ENCODE data around the gene FXR1.

DNA sequence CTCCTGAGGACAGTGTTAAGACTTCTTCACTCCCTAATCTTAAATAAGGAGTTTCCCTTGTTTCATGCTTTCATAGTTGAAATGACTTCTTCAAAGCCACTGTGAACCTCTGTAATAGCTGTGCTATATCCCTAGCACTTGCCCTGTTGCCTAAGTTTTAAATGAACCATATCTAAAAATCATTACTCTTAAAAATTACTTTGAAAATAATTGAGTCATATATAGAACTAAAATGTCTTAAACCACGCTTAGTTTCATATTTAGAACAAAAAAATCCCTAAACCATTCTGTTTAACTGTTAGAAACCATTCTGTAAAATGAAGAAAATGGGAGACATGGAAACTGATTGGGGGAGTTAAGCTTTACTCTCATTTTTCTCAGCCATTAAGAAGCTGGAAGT, 47.2 kb downstream of the FXR1 start:
- TF ChIP-seq, protein P1, sequence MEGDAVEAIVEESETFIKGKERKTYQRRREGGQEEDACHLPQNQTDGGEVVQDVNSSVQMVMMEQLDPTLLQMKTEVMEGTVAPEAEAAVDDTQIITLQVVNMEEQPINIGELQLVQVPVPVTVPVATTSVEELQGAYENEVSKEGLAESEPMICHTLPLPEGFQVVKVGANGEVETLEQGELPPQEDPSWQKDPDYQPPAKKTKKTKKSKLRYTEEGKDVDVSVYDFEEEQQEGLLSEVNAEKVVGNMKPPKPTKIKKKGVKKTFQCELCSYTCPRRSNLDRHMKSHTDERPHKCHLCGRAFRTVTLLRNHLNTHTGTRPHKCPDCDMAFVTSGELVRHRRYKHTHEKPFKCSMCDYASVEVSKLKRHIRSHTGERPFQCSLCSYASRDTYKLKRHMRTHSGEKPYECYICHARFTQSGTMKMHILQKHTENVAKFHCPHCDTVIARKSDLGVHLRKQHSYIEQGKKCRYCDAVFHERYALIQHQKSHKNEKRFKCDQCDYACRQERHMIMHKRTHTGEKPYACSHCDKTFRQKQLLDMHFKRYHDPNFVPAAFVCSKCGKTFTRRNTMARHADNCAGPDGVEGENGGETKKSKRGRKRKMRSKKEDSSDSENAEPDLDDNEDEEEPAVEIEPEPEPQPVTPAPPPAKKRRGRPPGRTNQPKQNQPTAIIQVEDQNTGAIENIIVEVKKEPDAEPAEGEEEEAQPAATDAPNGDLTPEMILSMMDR (IDR thresholded peaks at IDR 0.05), result no peak
- TF ChIP-seq JAZF1 (CRISPR knock-in tag; IDR thresholded peaks at IDR 0.05) (no peak), HMGA2 (CRISPR knock-in tag; IDR thresholded peaks at IDR 0.05) (no peak), TP53 (CRISPR knock-in tag; IDR thresholded peaks at IDR 0.05) (no peak), NFATC4 (CRISPR knock-in tag; IDR thresholded peaks at IDR 0.05) (no peak), CBFB (CRISPR knock-in tag; IDR thresholded peaks at IDR 0.05; ENCODE audit: low read depth) (no peak), RELA (CRISPR knock-in tag; IDR thresholded peaks at IDR 0.05; ENCODE audit: borderline replicate concordance) (no peak)
- TF ChIP-seq, protein P2, sequence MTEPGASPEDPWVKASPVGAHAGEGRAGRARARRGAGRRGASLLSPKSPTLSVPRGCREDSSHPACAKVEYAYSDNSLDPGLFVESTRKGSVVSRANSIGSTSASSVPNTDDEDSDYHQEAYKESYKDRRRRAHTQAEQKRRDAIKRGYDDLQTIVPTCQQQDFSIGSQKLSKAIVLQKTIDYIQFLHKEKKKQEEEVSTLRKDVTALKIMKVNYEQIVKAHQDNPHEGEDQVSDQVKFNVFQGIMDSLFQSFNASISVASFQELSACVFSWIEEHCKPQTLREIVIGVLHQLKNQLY (CRISPR knock-in tag; IDR thresholded peaks at IDR 0.05), result no peak
- TF ChIP-seq, protein P3, sequence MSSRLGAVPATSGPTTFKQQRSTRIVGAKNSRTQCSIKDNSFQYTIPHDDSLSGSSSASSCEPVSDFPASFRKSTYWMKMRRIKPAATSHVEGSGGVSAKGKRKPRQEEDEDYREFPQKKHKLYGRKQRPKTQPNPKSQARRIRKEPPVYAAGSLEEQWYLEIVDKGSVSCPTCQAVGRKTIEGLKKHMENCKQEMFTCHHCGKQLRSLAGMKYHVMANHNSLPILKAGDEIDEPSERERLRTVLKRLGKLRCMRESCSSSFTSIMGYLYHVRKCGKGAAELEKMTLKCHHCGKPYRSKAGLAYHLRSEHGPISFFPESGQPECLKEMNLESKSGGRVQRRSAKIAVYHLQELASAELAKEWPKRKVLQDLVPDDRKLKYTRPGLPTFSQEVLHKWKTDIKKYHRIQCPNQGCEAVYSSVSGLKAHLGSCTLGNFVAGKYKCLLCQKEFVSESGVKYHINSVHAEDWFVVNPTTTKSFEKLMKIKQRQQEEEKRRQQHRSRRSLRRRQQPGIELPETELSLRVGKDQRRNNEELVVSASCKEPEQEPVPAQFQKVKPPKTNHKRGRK (CRISPR knock-in tag; IDR thresholded peaks at IDR 0.05; ENCODE audit: borderline replicate concordance), result no peak
- TF ChIP-seq, protein P4, sequence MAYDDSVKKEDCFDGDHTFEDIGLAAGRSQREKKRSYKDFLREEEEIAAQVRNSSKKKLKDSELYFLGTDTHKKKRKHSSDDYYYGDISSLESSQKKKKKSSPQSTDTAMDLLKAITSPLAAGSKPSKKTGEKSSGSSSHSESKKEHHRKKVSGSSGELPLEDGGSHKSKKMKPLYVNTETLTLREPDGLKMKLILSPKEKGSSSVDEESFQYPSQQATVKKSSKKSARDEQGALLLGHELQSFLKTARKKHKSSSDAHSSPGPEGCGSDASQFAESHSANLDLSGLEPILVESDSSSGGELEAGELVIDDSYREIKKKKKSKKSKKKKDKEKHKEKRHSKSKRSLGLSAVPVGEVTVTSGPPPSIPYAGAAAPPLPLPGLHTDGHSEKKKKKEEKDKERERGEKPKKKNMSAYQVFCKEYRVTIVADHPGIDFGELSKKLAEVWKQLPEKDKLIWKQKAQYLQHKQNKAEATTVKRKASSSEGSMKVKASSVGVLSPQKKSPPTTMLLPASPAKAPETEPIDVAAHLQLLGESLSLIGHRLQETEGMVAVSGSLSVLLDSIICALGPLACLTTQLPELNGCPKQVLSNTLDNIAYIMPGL (CRISPR knock-in tag; IDR thresholded peaks at IDR 0.05), result no peak
- TF ChIP-seq, protein P5, sequence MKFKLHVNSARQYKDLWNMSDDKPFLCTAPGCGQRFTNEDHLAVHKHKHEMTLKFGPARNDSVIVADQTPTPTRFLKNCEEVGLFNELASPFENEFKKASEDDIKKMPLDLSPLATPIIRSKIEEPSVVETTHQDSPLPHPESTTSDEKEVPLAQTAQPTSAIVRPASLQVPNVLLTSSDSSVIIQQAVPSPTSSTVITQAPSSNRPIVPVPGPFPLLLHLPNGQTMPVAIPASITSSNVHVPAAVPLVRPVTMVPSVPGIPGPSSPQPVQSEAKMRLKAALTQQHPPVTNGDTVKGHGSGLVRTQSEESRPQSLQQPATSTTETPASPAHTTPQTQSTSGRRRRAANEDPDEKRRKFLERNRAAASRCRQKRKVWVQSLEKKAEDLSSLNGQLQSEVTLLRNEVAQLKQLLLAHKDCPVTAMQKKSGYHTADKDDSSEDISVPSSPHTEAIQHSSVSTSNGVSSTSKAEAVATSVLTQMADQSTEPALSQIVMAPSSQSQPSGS (CRISPR knock-in tag; IDR thresholded peaks at IDR 0.05; ENCODE audit: borderline replicate concordance, low read depth), result no peak
- TF ChIP-seq, protein P6, sequence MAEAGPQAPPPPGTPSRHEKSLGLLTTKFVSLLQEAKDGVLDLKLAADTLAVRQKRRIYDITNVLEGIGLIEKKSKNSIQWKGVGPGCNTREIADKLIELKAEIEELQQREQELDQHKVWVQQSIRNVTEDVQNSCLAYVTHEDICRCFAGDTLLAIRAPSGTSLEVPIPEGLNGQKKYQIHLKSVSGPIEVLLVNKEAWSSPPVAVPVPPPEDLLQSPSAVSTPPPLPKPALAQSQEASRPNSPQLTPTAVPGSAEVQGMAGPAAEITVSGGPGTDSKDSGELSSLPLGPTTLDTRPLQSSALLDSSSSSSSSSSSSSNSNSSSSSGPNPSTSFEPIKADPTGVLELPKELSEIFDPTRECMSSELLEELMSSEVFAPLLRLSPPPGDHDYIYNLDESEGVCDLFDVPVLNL (CRISPR knock-in tag; IDR thresholded peaks at IDR 0.05; ENCODE audit: borderline replicate concordance, low read depth), result no peak
- TF ChIP-seq, protein P7, sequence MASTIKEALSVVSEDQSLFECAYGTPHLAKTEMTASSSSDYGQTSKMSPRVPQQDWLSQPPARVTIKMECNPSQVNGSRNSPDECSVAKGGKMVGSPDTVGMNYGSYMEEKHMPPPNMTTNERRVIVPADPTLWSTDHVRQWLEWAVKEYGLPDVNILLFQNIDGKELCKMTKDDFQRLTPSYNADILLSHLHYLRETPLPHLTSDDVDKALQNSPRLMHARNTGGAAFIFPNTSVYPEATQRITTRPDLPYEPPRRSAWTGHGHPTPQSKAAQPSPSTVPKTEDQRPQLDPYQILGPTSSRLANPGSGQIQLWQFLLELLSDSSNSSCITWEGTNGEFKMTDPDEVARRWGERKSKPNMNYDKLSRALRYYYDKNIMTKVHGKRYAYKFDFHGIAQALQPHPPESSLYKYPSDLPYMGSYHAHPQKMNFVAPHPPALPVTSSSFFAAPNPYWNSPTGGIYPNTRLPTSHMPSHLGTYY (CRISPR knock-in tag; IDR thresholded peaks at IDR 0.05), result no peak
- TF ChIP-seq, protein P8, sequence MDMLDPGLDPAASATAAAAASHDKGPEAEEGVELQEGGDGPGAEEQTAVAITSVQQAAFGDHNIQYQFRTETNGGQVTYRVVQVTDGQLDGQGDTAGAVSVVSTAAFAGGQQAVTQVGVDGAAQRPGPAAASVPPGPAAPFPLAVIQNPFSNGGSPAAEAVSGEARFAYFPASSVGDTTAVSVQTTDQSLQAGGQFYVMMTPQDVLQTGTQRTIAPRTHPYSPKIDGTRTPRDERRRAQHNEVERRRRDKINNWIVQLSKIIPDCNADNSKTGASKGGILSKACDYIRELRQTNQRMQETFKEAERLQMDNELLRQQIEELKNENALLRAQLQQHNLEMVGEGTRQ (CRISPR knock-in tag; IDR thresholded peaks at IDR 0.05), result no peak
